HCT116 (cell line): ENCODE results near the gene CBX1. TPM values are rescaled to one million over a fixed set of nuclear protein-coding genes. Genes with fewer than 3 reads are reported as not detected.

ENCODE experiments used
- ATAC-seq: fragments of 200-7000 bp; cut with Tn5 transposase; 2 replicates; pipeline ENCODE4 v1.9.1; 2020; ENCODE audit warnings: mild to moderate bottlenecking, moderate library complexity
- BruUV-seq: library from RNA; stranded (reverse); fragments of 400-500 nt; replicated peaks from 2 replicates; lab custom pipeline; 2021; lab: Mats Ljungman, UMichigan
- CTCF ChIA-PET: fragments of 300-600 bp; sonication (Branson Sonifier 250); formaldehyde crosslinking; loops from one replicate; lab custom pipeline; 2021; ENCODE audit warnings: antibody characterized with exemption; lab: Charles Lee
- POLR2A ChIA-PET: fragments of 300-600, 350-600 bp; sonication (Branson Sonifier 250); formaldehyde crosslinking; loops from one replicate; lab custom pipeline; 2021; ENCODE audit warnings: antibody characterized with exemption; lab: Charles Lee
- RAD21 ChIA-PET, 2 experiments: fragments of 300-600 bp; sonication (Branson Sonifier 250); formaldehyde crosslinking; loops; one replicate each; lab custom pipeline; 2023; ENCODE audit warnings: low total read pairs in 2 of 2; ENCODE audit not compliant: uncharacterized antibody in 2 of 2, unreplicated experiment in 2 of 2, low non-redundant PET in 1 of 2; lab: Charles Lee
- DNase-seq: peaks from one replicate; pipeline ENCODE4 v3.0.0-alpha.2; 2010; ENCODE audit warnings: low read depth, low spot score
- H2AFZ ChIP-seq: fragments of 200-600 bp; shearing (Covaris generic), sonication (generic); 2 replicates; pipeline ENCODE4 v1.6.1; 2017; ENCODE audit warnings: low read depth, mixed run types, mixed read lengths, antibody characterized with exemption, low read length; ENCODE audit not compliant: poor library complexity, severe bottlenecking
- H3K27ac ChIP-seq: 2 replicates; pipeline ENCODE4 v1.5.1; 2012; ENCODE audit warnings: low read depth, low read length
- H3K27me3 ChIP-seq: fragments of 200-600 bp; sonication (generic); 2 replicates; pipeline ENCODE4 v1.6.1; 2016; ENCODE audit warnings: mixed run types, low read length, mixed read lengths; ENCODE audit not compliant: insufficient read depth
- H3K36me3 ChIP-seq, 2 experiments: fragments of 200-500 bp in 1 of 2; fragments of 200-600 bp in 1 of 2; sonication (Bioruptor generic) in 1 of 2; sonication (generic) in 1 of 2; 2 replicates each; pipeline versions ENCODE4 v1.5.1 to v1.6.1; 2014 to 2016; ENCODE audit warnings: low read length in 2 of 2, inconsistent platforms in 1 of 2, mixed read lengths in 1 of 2, mixed run types in 1 of 2; ENCODE audit not compliant: insufficient read depth in 2 of 2, control insufficient read depth in 1 of 2
- H3K4me1 ChIP-seq, 2 experiments: fragments of 200-600 bp in 1 of 2; sonication (generic) in 1 of 2; 2 replicates each; pipeline versions ENCODE4 v1.5.1 to v1.6.1; 2012 to 2017; ENCODE audit warnings: low read length in 2 of 2, inconsistent platforms in 1 of 2, mild to moderate bottlenecking in 1 of 2, mixed read lengths in 1 of 2, mixed run types in 1 of 2, moderate library complexity in 1 of 2; ENCODE audit not compliant: insufficient read depth in 2 of 2, control insufficient read depth in 1 of 2
- H3K4me2 ChIP-seq: fragments of 200-600 bp; sonication (generic); 2 replicates; pipeline ENCODE4 v1.6.1; 2017; ENCODE audit warnings: mixed run types, low read length, mixed read lengths
- H3K4me3 ChIP-seq, 2 experiments: fragments of 200-600 bp in 1 of 2; sonication (generic) in 1 of 2; replicated peaks in 1 of 2; 2 replicates each; pipeline ENCODE4 v1.5.1; 2011 to 2016; ENCODE audit warnings: low read length in 2 of 2, control low read depth in 1 of 2, low read depth in 1 of 2, mild to moderate bottlenecking in 1 of 2, mixed read lengths in 1 of 2, mixed run types in 1 of 2
- H3K79me2 ChIP-seq: fragments of 200-600 bp; sonication (generic); 2 replicates; pipeline ENCODE4 v1.6.1; 2017; ENCODE audit warnings: mild to moderate bottlenecking, mixed run types, low read length, moderate library complexity, mixed read lengths; ENCODE audit not compliant: insufficient read depth
- H3K9ac ChIP-seq: fragments of 200-600 bp; sonication (generic); 2 replicates; pipeline ENCODE4 v1.6.1; 2016; ENCODE audit warnings: low read length, mixed read lengths
- H3K9me2 ChIP-seq: fragments of 200-600 bp; sonication (generic), shearing (Covaris generic); 2 replicates; pipeline ENCODE4 v1.6.1; 2017; ENCODE audit warnings: mixed run types, mild to moderate bottlenecking, moderate library complexity; ENCODE audit not compliant: insufficient read depth
- H3K9me3 ChIP-seq, 2 experiments: fragments of 200-500 bp in 1 of 2; fragments of 200-600 bp in 1 of 2; sonication (Bioruptor generic) in 1 of 2; sonication (generic) in 1 of 2; 2 replicates each; pipeline ENCODE4 v1.6.1; 2014 to 2017; ENCODE audit warnings: low read length in 2 of 2, mixed read lengths in 2 of 2, inconsistent platforms in 1 of 2, low read depth in 1 of 2, mild to moderate bottlenecking in 1 of 2, mixed run types in 1 of 2, moderate library complexity in 1 of 2; ENCODE audit not compliant: control insufficient read depth in 1 of 2, insufficient read depth in 1 of 2
- H4K20me1 ChIP-seq: fragments of 200-600 bp; sonication (generic), shearing (Covaris generic); 2 replicates; pipeline ENCODE4 v1.6.1; 2017; ENCODE audit warnings: mixed run types, mild to moderate bottlenecking, moderate library complexity; ENCODE audit not compliant: insufficient read depth
- ATF3 ChIP-seq: IDR thresholded peaks from 2 replicates; pipeline ENCODE4 v1.6.1; 2012
- CBX3 ChIP-seq: IDR thresholded peaks from 2 replicates; pipeline ENCODE4 v1.6.1; 2012; ENCODE audit warnings: low read depth
- CEBPB ChIP-seq: IDR thresholded peaks from 2 replicates; pipeline ENCODE4 v1.6.1; 2012; ENCODE audit warnings: low read depth
- ELF1 ChIP-seq: IDR thresholded peaks from 2 replicates; pipeline ENCODE4 v1.6.1; 2012; ENCODE audit warnings: low read depth, borderline replicate concordance
- EZH2phosphoT487 ChIP-seq: fragments of 200-600 bp; IDR thresholded peaks from 2 replicates; pipeline ENCODE4 v1.6.1; 2018; ENCODE audit warnings: antibody characterized with exemption, borderline replicate concordance
- JUND ChIP-seq: IDR thresholded peaks from 2 replicates; pipeline ENCODE4 v1.6.1; 2012
- POLR2A ChIP-seq: IDR thresholded peaks from 2 replicates; pipeline ENCODE4 v1.7.0; 2011; ENCODE audit warnings: borderline replicate concordance; ENCODE audit not compliant: insufficient read depth, insufficient read length; ENCODE audit errors: extremely low read depth
- TCF7L2 ChIP-seq: IDR thresholded peaks from 2 replicates; pipeline ENCODE4 v1.7.0; 2011; ENCODE audit warnings: borderline replicate concordance, inconsistent platforms; ENCODE audit not compliant: insufficient read depth, insufficient read length; ENCODE audit errors: extremely low read depth
- YY1 ChIP-seq: IDR thresholded peaks from 2 replicates; pipeline ENCODE4 v1.6.1; 2011; ENCODE audit warnings: low read length, low read depth, moderate library complexity, mild to moderate bottlenecking; ENCODE audit not compliant: insufficient replicate concordance; ENCODE audit errors: extremely low read depth
- ZBTB33 ChIP-seq: IDR thresholded peaks from 2 replicates; pipeline ENCODE4 v1.6.1; 2011; ENCODE audit warnings: mild to moderate bottlenecking, low read length, moderate library complexity; ENCODE audit not compliant: insufficient replicate concordance; ENCODE audit errors: extremely low read depth
- intact Hi-C: fragments of 100-400 bp; cut with micrococcal nuclease; formaldehyde crosslinking; loops from 2 replicates; pipeline ENCODE4 v1.10.0; 2022
- total RNA-seq: library from RNA; stranded (reverse); gene quantifications from one replicate; pipeline ENCODE4 v1.2.1, GENCODE V29; 2021; ENCODE audit not compliant: unreplicated experiment
- TF ChIP-seq, protein P1 (sequence below): IDR thresholded peaks from 2 replicates; pipeline ENCODE4 v1.6.1; 2012; ENCODE audit warnings: low read depth

The CBX1 gene
- total RNA-seq, 1 experiment from 2014 or later, result 136 TPM

GRCh38 chr17:48123111-48123510 is 21.8 kb upstream of the CBX1 start:
- BruUV-seq, result no TSS peak
- DNase-seq (no peak), ATAC-seq (no peak)
- intact Hi-C loops, result no loop called here
- Histone ChIP-seq H3K4me3 (no peak overlapping the region), H3K27me3 (no peaks in the 10 kb centered on the region), H3K79me2 (no peaks in the 10 kb centered on the region), H3K9me3 (no peaks in the 10 kb centered on the region), H3K9me2 (no peaks in the 10 kb centered on the region), H2AFZ (no peak overlapping the region), H3K4me1 (peaks cover 16 to 20% of the 10 kb centered on the region in 2 experiments), H4K20me1 (no peaks in the 10 kb centered on the region), H3K27ac (no peak overlapping the region), H3K4me2 (no peak overlapping the region), H3K36me3 (peaks cover 28 to 34% of the 10 kb centered on the region in 2 experiments; a peak in 3 of 4 replicates), H3K9ac (no peak overlapping the region)
- no peak for TF ChIP-seq ZBTB33
- no peak for TF ChIP-seq ATF3
- TF ChIP-seq ELF1, result no peak
- TF ChIP-seq TCF7L2, result no peak
- no peak for TF ChIP-seq YY1
- no peak for TF ChIP-seq EZH2phosphoT487
- no peak for TF ChIP-seq CBX3
- TF ChIP-seq, protein P1, sequence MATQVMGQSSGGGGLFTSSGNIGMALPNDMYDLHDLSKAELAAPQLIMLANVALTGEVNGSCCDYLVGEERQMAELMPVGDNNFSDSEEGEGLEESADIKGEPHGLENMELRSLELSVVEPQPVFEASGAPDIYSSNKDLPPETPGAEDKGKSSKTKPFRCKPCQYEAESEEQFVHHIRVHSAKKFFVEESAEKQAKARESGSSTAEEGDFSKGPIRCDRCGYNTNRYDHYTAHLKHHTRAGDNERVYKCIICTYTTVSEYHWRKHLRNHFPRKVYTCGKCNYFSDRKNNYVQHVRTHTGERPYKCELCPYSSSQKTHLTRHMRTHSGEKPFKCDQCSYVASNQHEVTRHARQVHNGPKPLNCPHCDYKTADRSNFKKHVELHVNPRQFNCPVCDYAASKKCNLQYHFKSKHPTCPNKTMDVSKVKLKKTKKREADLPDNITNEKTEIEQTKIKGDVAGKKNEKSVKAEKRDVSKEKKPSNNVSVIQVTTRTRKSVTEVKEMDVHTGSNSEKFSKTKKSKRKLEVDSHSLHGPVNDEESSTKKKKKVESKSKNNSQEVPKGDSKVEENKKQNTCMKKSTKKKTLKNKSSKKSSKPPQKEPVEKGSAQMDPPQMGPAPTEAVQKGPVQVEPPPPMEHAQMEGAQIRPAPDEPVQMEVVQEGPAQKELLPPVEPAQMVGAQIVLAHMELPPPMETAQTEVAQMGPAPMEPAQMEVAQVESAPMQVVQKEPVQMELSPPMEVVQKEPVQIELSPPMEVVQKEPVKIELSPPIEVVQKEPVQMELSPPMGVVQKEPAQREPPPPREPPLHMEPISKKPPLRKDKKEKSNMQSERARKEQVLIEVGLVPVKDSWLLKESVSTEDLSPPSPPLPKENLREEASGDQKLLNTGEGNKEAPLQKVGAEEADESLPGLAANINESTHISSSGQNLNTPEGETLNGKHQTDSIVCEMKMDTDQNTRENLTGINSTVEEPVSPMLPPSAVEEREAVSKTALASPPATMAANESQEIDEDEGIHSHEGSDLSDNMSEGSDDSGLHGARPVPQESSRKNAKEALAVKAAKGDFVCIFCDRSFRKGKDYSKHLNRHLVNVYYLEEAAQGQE, result no peak
- TF ChIP-seq CEBPB, result no peak
- no peak for TF ChIP-seq POLR2A
- TF ChIP-seq JUND, result no peak
- RAD21 ChIA-PET, result no interaction called here
- POLR2A ChIA-PET, result interaction anchor here (1.7 kb wide), 1 partner anchor 15 kb away, joined by 5 read pairs; the partner anchor contains the start of gene SNX11
- CTCF ChIA-PET, result interaction anchor here (1.1 kb wide), 1 partner anchor 97 kb away, joined by 3 read pairs; no protein-coding TSS in a partner anchor
